HepG2 (cell line): ENCODE results near the gene PIK3R1. TPM values are rescaled to one million over a fixed set of nuclear protein-coding genes. Genes with fewer than 3 reads are reported as not detected.

Experiments used
- ATAC-seq: fragments of 200-7000 bp; cut with Tn5 transposase; 3 replicates; pipeline ENCODE4 v1.9.1; 2020; ENCODE audit warnings: mild to moderate bottlenecking, moderate library complexity
- BruUV-seq: library from RNA; stranded (reverse); fragments of 400-500 nt; replicated peaks from 2 replicates; lab custom pipeline; 2021; lab: Mats Ljungman, UMichigan
- CTCF ChIA-PET: fragments of 300-600 bp; formaldehyde crosslinking; extraction: SDS; loops from one replicate; lab custom pipeline; 2021; ENCODE audit warnings: low total read pairs, inconsistent platforms, low intra/inter-chr PET ratio; lab: Yijun Ruan, JAX
- POLR2A ChIA-PET: fragments of 350-600 bp; sonication (Branson Sonifier 250); formaldehyde crosslinking; loops from one replicate; lab custom pipeline; 2020; ENCODE audit warnings: antibody characterized with exemption, inconsistent platforms; lab: Yijun Ruan, JAX
- DNase-seq: peaks from one replicate; pipeline ENCODE4 v3.0.0-alpha.2; 2015; ENCODE audit warnings: low spot score
- FAIRE-seq: peaks from 3 replicates; lab custom pipeline; 2011; peaks lifted over from hg19 to GRCh38; lab: Jason Lieb, UNC
- H2AFZ ChIP-seq: one replicate; pipeline ENCODE4 v1.6.1; 2011; ENCODE audit warnings: low read length, inconsistent platforms
- H3K27ac ChIP-seq: fragments of 300-600 bp; 3 replicates; pipeline ENCODE4 v1.8.0; 2011; ENCODE audit warnings: mixed run types, mild to moderate bottlenecking, mixed read lengths, low read length, inconsistent platforms; ENCODE audit not compliant: insufficient read depth; ENCODE audit errors: extremely low read length
- H3K27me3 ChIP-seq, 2 experiments: fragments of 200-600 bp in 1 of 2; 2 replicates in 1 of 2; 3 replicates in 1 of 2; pipeline versions ENCODE4 v1.6.0 to v1.8.0; 2011; ENCODE audit warnings: low read length in 2 of 2, mild to moderate bottlenecking in 2 of 2, moderate library complexity in 2 of 2, inconsistent platforms in 1 of 2; ENCODE audit not compliant: insufficient read depth in 2 of 2, control insufficient read depth in 1 of 2
- H3K36me3 ChIP-seq, 2 experiments: fragments of 200-600 bp in 1 of 2; replicated peaks in 1 of 2; 2 replicates in 1 of 2; 3 replicates in 1 of 2; pipeline versions ENCODE4 v1.5.1 to v1.8.0; 2011; ENCODE audit warnings: low read length in 2 of 2, inconsistent platforms in 1 of 2; ENCODE audit not compliant: insufficient read depth in 2 of 2, control insufficient read depth in 1 of 2
- H3K4me1 ChIP-seq: 2 replicates; pipeline ENCODE4 v1.5.1; 2012; ENCODE audit warnings: low read length, inconsistent platforms; ENCODE audit not compliant: insufficient read depth
- H3K4me2 ChIP-seq: 2 replicates; pipeline ENCODE4 v1.6.0; 2011; ENCODE audit warnings: low read depth, low read length, inconsistent platforms
- H3K4me3 ChIP-seq, 3 experiments: fragments of 200-600 bp in 1 of 3; sonication (generic), shearing (Covaris generic) in 1 of 3; replicated peaks in 1 of 3; 2 replicates each; pipeline ENCODE4 v1.5.1; 2011 to 2016; ENCODE audit warnings: low read length in 3 of 3, inconsistent platforms in 2 of 3, low read depth in 2 of 3, mild to moderate bottlenecking in 2 of 3, control low read depth in 1 of 3, mixed read lengths in 1 of 3; ENCODE audit not compliant: insufficient read depth in 1 of 3
- H3K79me2 ChIP-seq: one replicate; pipeline ENCODE4 v1.6.1; 2011; ENCODE audit warnings: low read length, inconsistent platforms; ENCODE audit not compliant: insufficient read depth
- H3K9ac ChIP-seq: 2 replicates; pipeline ENCODE4 v1.6.0; 2011; ENCODE audit warnings: mild to moderate bottlenecking, low read depth, low read length, inconsistent platforms; ENCODE audit not compliant: insufficient read depth
- H3K9me3 ChIP-seq: 2 replicates; pipeline ENCODE4 v1.5.1; 2012; ENCODE audit warnings: mild to moderate bottlenecking, low read length
- H4K20me1 ChIP-seq: 2 replicates; pipeline ENCODE4 v1.6.0; 2011; ENCODE audit warnings: inconsistent platforms, mild to moderate bottlenecking, low read length, moderate library complexity; ENCODE audit not compliant: insufficient read depth
- HMGA1 ChIP-seq: sonication (generic); formaldehyde crosslinking; conservative IDR thresholded peaks from 2 replicates; pipeline ENCODE4 v1.4.0; 2020; ENCODE audit warnings: missing genetic modification reagents
- ZNF17 ChIP-seq: sonication (generic); formaldehyde crosslinking; IDR thresholded peaks from 2 replicates; pipeline ENCODE4 v1.5.0; 2020; ENCODE audit warnings: mild to moderate bottlenecking, missing genetic modification reagents
- ZNF557 ChIP-seq: sonication (generic); formaldehyde crosslinking; IDR thresholded peaks from 2 replicates; pipeline ENCODE4 v1.4.0; 2020; ENCODE audit warnings: missing genetic modification reagents
- ZNF83 ChIP-seq: sonication (generic); formaldehyde crosslinking; IDR thresholded peaks from 2 replicates; pipeline ENCODE4 v1.4.0; 2020; ENCODE audit warnings: missing genetic modification reagents, mild to moderate bottlenecking, borderline replicate concordance
- WGBS: methylation state at CpG from one replicate; pipeline ENCODE4 v1.1.6; 2017; ENCODE audit warnings: low lambda C conversion rate; 5-methylcytosine and 5-hydroxymethylcytosine counted together
- in situ Hi-C: cut with HindIII; loops from 2 replicates; pipeline ENCODE4 v1.10.0; 2017; ENCODE audit warnings: low pct_unique_long_range_greater_than_20kb; ENCODE audit not compliant: extremely low pct_ligation_motif_present
- intact Hi-C: fragments of 100-400 bp; cut with micrococcal nuclease; formaldehyde crosslinking; loops from one replicate; pipeline ENCODE4 v1.10.0; 2022; ENCODE audit not compliant: unreplicated experiment
- polyA plus RNA-seq, 8 experiments: library from polyadenylated mRNA; depleted of rRNA in 3 of 8; stranded (reverse) in 7 of 8; unstranded in 1 of 8; fragments of >200 nt; fragmentation: Illumina TruSeq in 4 of 8; extraction: Trizol in 4 of 8; gene quantifications; 2 replicates each; pipeline versions ENCODE4 v1.2.1 to v1.2.3, GENCODE V29; 2011 to 2016; ENCODE audit warnings: low read depth in 4 of 8, missing spikeins in 1 of 8, mixed read lengths in 1 of 8; ENCODE audit not compliant: insufficient read depth in 1 of 8
- total RNA-seq, 5 experiments: library from RNA; depleted of rRNA; stranded (reverse); fragments of >200 nt; fragmentation: Illumina TruSeq; extraction: Trizol; gene quantifications; 2 replicates each; pipeline ENCODE4 v1.2.3, GENCODE V29; 2016; ENCODE audit warnings: low read depth in 1 of 5
- TF ChIP-seq, protein P1 (sequence below): sonication (generic); formaldehyde crosslinking; conservative IDR thresholded peaks from 2 replicates; pipeline ENCODE4 v1.4.0; 2020; ENCODE audit warnings: mild to moderate bottlenecking, missing genetic modification reagents, moderate library complexity
- TF ChIP-seq, protein P2 (sequence below): conservative IDR thresholded peaks from 2 replicates; pipeline ENCODE4 v1.6.1; 2018; ENCODE audit warnings: missing genetic modification reagents
- TF ChIP-seq, protein P3 (sequence below): sonication (generic); formaldehyde crosslinking; IDR thresholded peaks from 2 replicates; pipeline ENCODE4 v1.4.0; 2020; ENCODE audit warnings: missing genetic modification reagents, mild to moderate bottlenecking, borderline replicate concordance
- TF ChIP-seq, protein P4 (sequence below): sonication (generic); formaldehyde crosslinking; IDR thresholded peaks from 2 replicates; pipeline ENCODE4 v1.8.0; 2022; ENCODE audit warnings: missing genetic modification reagents, mild to moderate bottlenecking, moderate library complexity, borderline replicate concordance

The PIK3R1 gene
- total and polyA plus RNA-seq, 2 of the 13 experiments (the other 11 are each of a cell fraction or from before 2014, with no cell fraction given): 8.4 to 21.3 TPM

DNA sequence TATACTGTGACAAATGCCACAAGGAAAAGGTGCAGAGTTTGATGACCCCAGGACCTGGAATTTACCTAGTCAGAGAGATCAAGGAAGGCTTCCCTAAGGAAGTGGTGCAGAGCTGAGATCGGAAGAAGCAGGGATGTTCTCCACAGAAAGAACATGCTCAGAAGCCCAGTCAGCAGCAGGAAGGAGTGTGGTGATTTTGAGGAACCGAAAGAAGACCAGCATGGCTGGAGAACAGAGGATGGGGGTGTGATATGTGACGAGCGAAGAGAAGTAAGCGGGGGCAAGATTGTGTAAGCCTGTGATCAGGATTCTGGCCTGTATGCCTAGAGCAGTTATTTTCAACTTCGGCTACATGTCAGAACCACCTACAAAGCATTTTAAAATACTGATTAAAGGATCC is 18.7 kb upstream of the PIK3R1 start:
- POLR2A ChIA-PET: no interaction called here
- H3K4me3 ChIP-seq: no peak overlapping the region
- TF ChIP-seq, protein P1, sequence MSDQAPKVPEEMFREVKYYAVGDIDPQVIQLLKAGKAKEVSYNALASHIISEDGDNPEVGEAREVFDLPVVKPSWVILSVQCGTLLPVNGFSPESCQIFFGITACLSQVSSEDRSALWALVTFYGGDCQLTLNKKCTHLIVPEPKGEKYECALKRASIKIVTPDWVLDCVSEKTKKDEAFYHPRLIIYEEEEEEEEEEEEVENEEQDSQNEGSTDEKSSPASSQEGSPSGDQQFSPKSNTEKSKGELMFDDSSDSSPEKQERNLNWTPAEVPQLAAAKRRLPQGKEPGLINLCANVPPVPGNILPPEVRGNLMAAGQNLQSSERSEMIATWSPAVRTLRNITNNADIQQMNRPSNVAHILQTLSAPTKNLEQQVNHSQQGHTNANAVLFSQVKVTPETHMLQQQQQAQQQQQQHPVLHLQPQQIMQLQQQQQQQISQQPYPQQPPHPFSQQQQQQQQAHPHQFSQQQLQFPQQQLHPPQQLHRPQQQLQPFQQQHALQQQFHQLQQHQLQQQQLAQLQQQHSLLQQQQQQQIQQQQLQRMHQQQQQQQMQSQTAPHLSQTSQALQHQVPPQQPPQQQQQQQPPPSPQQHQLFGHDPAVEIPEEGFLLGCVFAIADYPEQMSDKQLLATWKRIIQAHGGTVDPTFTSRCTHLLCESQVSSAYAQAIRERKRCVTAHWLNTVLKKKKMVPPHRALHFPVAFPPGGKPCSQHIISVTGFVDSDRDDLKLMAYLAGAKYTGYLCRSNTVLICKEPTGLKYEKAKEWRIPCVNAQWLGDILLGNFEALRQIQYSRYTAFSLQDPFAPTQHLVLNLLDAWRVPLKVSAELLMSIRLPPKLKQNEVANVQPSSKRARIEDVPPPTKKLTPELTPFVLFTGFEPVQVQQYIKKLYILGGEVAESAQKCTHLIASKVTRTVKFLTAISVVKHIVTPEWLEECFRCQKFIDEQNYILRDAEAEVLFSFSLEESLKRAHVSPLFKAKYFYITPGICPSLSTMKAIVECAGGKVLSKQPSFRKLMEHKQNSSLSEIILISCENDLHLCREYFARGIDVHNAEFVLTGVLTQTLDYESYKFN: no peak
- TF ChIP-seq, protein P2, sequence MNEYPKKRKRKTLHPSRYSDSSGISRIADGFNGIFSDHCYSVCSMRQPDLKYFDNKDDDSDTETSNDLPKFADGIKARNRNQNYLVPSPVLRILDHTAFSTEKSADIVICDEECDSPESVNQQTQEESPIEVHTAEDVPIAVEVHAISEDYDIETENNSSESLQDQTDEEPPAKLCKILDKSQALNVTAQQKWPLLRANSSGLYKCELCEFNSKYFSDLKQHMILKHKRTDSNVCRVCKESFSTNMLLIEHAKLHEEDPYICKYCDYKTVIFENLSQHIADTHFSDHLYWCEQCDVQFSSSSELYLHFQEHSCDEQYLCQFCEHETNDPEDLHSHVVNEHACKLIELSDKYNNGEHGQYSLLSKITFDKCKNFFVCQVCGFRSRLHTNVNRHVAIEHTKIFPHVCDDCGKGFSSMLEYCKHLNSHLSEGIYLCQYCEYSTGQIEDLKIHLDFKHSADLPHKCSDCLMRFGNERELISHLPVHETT: no peak
- TF ChIP-seq ZNF17 (CRISPR knock-in tag) (no peak), ZNF557 (CRISPR knock-in tag) (no peak), ZNF83 (CRISPR knock-in tag) (no peak), HMGA1 (CRISPR knock-in tag) (no peak)
- TF ChIP-seq, protein P3, sequence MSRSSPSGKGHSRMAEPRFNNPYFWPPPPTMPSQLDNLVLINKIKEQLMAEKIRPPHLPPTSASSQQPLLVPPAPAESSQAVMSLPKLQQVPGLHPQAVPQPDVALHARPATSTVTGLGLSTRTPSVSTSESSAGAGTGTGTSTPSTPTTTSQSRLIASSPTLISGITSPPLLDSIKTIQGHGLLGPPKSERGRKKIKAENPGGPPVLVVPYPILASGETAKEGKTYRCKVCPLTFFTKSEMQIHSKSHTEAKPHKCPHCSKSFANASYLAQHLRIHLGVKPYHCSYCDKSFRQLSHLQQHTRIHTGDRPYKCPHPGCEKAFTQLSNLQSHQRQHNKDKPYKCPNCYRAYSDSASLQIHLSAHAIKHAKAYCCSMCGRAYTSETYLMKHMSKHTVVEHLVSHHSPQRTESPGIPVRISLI (CRISPR knock-in tag): no peak
- TF ChIP-seq, protein P4, sequence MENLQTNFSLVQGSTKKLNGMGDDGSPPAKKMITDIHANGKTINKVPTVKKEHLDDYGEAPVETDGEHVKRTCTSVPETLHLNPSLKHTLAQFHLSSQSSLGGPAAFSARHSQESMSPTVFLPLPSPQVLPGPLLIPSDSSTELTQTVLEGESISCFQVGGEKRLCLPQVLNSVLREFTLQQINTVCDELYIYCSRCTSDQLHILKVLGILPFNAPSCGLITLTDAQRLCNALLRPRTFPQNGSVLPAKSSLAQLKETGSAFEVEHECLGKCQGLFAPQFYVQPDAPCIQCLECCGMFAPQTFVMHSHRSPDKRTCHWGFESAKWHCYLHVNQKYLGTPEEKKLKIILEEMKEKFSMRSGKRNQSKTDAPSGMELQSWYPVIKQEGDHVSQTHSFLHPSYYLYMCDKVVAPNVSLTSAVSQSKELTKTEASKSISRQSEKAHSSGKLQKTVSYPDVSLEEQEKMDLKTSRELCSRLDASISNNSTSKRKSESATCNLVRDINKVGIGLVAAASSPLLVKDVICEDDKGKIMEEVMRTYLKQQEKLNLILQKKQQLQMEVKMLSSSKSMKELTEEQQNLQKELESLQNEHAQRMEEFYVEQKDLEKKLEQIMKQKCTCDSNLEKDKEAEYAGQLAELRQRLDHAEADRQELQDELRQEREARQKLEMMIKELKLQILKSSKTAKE: no peak
- CTCF ChIA-PET: no interaction called here
- peaks cover 23% of the 10 kb centered on the region for H3K4me1 ChIP-seq
- H3K9me3 ChIP-seq: no peaks in the 10 kb centered on the region
- no peak overlapping the region for H3K27ac ChIP-seq
- intact Hi-C loops (no loop called here), in situ Hi-C loops (no loop called here)
- H3K79me2 ChIP-seq: no peaks in the 10 kb centered on the region
- H3K4me2 ChIP-seq: no peak overlapping the region
- H2AFZ ChIP-seq: no peak overlapping the region
- no peak for ATAC-seq
- no TSS peak for BruUV-seq
- WGBS: 77% methylated on average over 6 of the region's 6 CpGs
- no peaks in the 10 kb centered on the region for H3K36me3 ChIP-seq
- no peak for DNase-seq
- FAIRE-seq: no peak
- peaks cover 0 to 4% of the 10 kb centered on the region in 2 experiments; a peak in 1 of 5 replicates for H3K27me3 ChIP-seq
- no peak overlapping the region for H3K9ac ChIP-seq
- no peaks in the 10 kb centered on the region for H4K20me1 ChIP-seq
